OCI-LY1 (cell line): Measurements from ENCODE around the gene NDUFV1.

Source experiments
- H2AFZ ChIP-seq: fragments of 200-600 bp; sonication (generic), shearing (Covaris generic); 2 replicates; pipeline ENCODE4 v1.6.0; 2014; ENCODE audit warnings: antibody characterized with exemption, mild to moderate bottlenecking, low read length
- H3F3A ChIP-seq: fragments of 200-600 bp; sonication (generic), shearing (Covaris generic); 2 replicates; pipeline ENCODE4 v1.6.0; 2014; ENCODE audit warnings: mild to moderate bottlenecking, antibody characterized with exemption, low read length, moderate library complexity; ENCODE audit not compliant: insufficient read depth
- H3K27ac ChIP-seq: fragments of 200-600 bp; sonication (generic); 2 replicates; pipeline ENCODE4 v1.5.1; 2014; ENCODE audit warnings: low read length, mixed run types, mild to moderate bottlenecking, low read depth; ENCODE audit not compliant: poor library complexity, severe bottlenecking
- H3K27me3 ChIP-seq: fragments of 200-600 bp; sonication (generic); 2 replicates; pipeline ENCODE4 v1.6.0; 2014; ENCODE audit warnings: antibody characterized with exemption, mild to moderate bottlenecking, low read length, moderate library complexity; ENCODE audit not compliant: insufficient read depth
- H3K36me3 ChIP-seq: fragments of 200-600 bp; sonication (generic); 2 replicates; pipeline ENCODE4 v1.6.1; 2014; ENCODE audit warnings: mild to moderate bottlenecking, antibody characterized with exemption, low read length, moderate library complexity, mixed read lengths; ENCODE audit not compliant: insufficient read depth
- H3K4me1 ChIP-seq: fragments of 200-600 bp; sonication (generic); 2 replicates; pipeline ENCODE4 v1.5.1; 2014; ENCODE audit warnings: mild to moderate bottlenecking, low read length, moderate library complexity; ENCODE audit not compliant: insufficient read depth, severe bottlenecking
- H3K4me2 ChIP-seq: fragments of 200-600 bp; sonication (generic), shearing (Covaris generic); 2 replicates; pipeline ENCODE4 v1.6.1; 2014; ENCODE audit warnings: low read length
- H3K4me3 ChIP-seq: fragments of 200-600 bp; sonication (generic); 2 replicates; pipeline ENCODE4 v1.5.1; 2014; ENCODE audit warnings: low read length, low read depth, mild to moderate bottlenecking, mixed read lengths; ENCODE audit not compliant: poor library complexity, severe bottlenecking
- H3K79me2 ChIP-seq: fragments of 200-600 bp; shearing (Covaris generic); 2 replicates; pipeline ENCODE4 v1.6.1; 2016; ENCODE audit warnings: mixed run types, low read length, mixed read lengths; ENCODE audit not compliant: insufficient read depth
- H3K9ac ChIP-seq: fragments of 200-600 bp; sonication (generic), shearing (Covaris generic); 2 replicates; pipeline ENCODE4 v1.6.1; 2014; ENCODE audit warnings: mild to moderate bottlenecking, low read length, mixed read lengths
- H3K9me2 ChIP-seq: fragments of 200-600 bp; sonication (generic), shearing (Covaris generic); 2 replicates; pipeline ENCODE4 v1.6.1; 2014; ENCODE audit warnings: low read depth, mild to moderate bottlenecking, low read length, mixed read lengths
- H3K9me3 ChIP-seq: fragments of 200-600 bp; shearing (Covaris generic); 2 replicates; pipeline ENCODE4 v1.6.1; 2014; ENCODE audit warnings: low read length, mixed read lengths
- H4K20me1 ChIP-seq: fragments of 200-600 bp; sonication (generic), shearing (Covaris generic); 2 replicates; pipeline ENCODE4 v1.6.0; 2016; ENCODE audit warnings: mild to moderate bottlenecking, low read length; ENCODE audit not compliant: insufficient read depth
- EZH2 ChIP-seq: fragments of 200-600 bp; sonication (generic), shearing (Covaris generic); IDR thresholded peaks from 2 replicates; pipeline ENCODE4 v1.8.0; 2017; ENCODE audit warnings: borderline replicate concordance, mixed run types, mild to moderate bottlenecking, antibody characterized with exemption, low read length, moderate library complexity, mixed read lengths
- TF ChIP-seq, protein P1 (sequence below): fragments of 200-600 bp; sonication (generic), shearing (Covaris generic); IDR thresholded peaks from 2 replicates; pipeline ENCODE4 v1.5.1; 2017; ENCODE audit warnings: mild to moderate bottlenecking, antibody characterized with exemption, low read length, moderate library complexity, mixed read lengths

NDUFV1 gene

DNA sequence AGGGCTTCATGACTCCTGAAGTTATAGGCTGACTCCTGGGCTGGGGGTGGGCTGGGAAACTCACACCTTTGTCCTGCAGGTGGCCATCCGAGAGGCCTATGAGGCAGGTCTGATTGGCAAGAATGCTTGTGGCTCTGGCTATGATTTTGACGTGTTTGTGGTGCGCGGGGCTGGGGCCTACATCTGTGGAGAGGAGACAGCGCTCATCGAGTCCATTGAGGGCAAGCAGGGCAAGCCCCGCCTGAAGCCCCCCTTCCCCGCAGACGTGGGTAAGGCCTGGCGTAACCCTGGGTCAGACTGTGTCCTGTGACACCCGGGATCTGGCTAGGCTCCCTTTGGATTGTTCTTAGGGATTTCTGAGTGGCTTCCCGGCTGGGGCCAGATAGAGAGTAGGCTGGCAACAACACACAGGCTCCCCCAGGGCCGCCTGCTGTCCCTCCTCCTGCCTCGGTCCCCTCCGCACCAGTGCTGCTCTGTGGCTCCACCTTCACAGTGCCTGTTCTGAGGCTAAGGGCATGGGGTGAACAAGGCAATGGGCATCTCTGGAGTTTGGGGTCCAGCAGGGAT is 3.6 kb downstream of the NDUFV1 start:
- no peaks in the 10 kb centered on the region for H3K27me3 ChIP-seq
- no peak overlapping the region for H3K27ac ChIP-seq
- H3K79me2 ChIP-seq: peaks cover 9% of the 10 kb centered on the region; the same call in 1 of the 2 replicates
- H3K4me3 ChIP-seq: no peak overlapping the region
- H3K4me2 ChIP-seq: no peak overlapping the region
- H3F3A ChIP-seq: no peaks in the 10 kb centered on the region
- peaks cover 46% of the 10 kb centered on the region for H3K4me1 ChIP-seq
- H3K9me3 ChIP-seq: no peaks in the 10 kb centered on the region
- no peaks in the 10 kb centered on the region for H4K20me1 ChIP-seq
- H3K9me2 ChIP-seq: no peaks in the 10 kb centered on the region
- no peak overlapping the region for H3K9ac ChIP-seq
- TF ChIP-seq EZH2: no peak
- TF ChIP-seq, protein P1, sequence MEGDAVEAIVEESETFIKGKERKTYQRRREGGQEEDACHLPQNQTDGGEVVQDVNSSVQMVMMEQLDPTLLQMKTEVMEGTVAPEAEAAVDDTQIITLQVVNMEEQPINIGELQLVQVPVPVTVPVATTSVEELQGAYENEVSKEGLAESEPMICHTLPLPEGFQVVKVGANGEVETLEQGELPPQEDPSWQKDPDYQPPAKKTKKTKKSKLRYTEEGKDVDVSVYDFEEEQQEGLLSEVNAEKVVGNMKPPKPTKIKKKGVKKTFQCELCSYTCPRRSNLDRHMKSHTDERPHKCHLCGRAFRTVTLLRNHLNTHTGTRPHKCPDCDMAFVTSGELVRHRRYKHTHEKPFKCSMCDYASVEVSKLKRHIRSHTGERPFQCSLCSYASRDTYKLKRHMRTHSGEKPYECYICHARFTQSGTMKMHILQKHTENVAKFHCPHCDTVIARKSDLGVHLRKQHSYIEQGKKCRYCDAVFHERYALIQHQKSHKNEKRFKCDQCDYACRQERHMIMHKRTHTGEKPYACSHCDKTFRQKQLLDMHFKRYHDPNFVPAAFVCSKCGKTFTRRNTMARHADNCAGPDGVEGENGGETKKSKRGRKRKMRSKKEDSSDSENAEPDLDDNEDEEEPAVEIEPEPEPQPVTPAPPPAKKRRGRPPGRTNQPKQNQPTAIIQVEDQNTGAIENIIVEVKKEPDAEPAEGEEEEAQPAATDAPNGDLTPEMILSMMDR: no peak
- no peak overlapping the region for H2AFZ ChIP-seq
- peaks cover 52% of the 10 kb centered on the region; the same call in 1 of the 2 replicates for H3K36me3 ChIP-seq

GRCh38 chr11:67611165-67611564 is 4.4 kb downstream of the NDUFV1 start:
- peaks cover 47% of the 10 kb centered on the region for H3K4me1 ChIP-seq
- no peak overlapping the region for H3K9ac ChIP-seq
- no peak overlapping the region for H2AFZ ChIP-seq

GRCh38 chr11:67611704-67612587 is 5.2 kb downstream of the NDUFV1 start:
- H3K27me3 ChIP-seq: no peaks in the 10 kb centered on the region
- peaks cover 9% of the 10 kb centered on the region; the same call in 1 of the 2 replicates for H3K79me2 ChIP-seq
- no peaks in the 10 kb centered on the region for H4K20me1 ChIP-seq
- H2AFZ ChIP-seq: no peak overlapping the region
- H3K9me3 ChIP-seq: no peaks in the 10 kb centered on the region
- H3K4me1 ChIP-seq: peaks cover 43% of the 10 kb centered on the region
- H3K36me3 ChIP-seq: peaks cover 52% of the 10 kb centered on the region; the same call in 1 of the 2 replicates
- no peak overlapping the region for H3K4me3 ChIP-seq
- TF ChIP-seq EZH2: no peak
- TF ChIP-seq, protein P1: no peak
- no peaks in the 10 kb centered on the region for H3F3A ChIP-seq
- no peak overlapping the region for H3K9ac ChIP-seq
- no peaks in the 10 kb centered on the region for H3K9me2 ChIP-seq
- H3K4me2 ChIP-seq: no peak overlapping the region
- no peak overlapping the region for H3K27ac ChIP-seq

More at GRCh38 chr11:67611165-67611564, 4.4 kb downstream of the NDUFV1 start:
- Histone ChIP-seq H3F3A (no peaks in the 10 kb centered on the region), H3K4me3 (no peak overlapping the region), H3K9me2 (no peaks in the 10 kb centered on the region), H3K27ac (no peak overlapping the region), H3K27me3 (no peaks in the 10 kb centered on the region), H3K4me2 (no peak overlapping the region), H3K36me3 (peaks cover 52% of the 10 kb centered on the region; the same call in 1 of the 2 replicates), H4K20me1 (no peaks in the 10 kb centered on the region), H3K9me3 (no peaks in the 10 kb centered on the region), H3K79me2 (peaks cover 9% of the 10 kb centered on the region; the same call in 1 of the 2 replicates)
- TF ChIP-seq EZH2: no peak
- TF ChIP-seq, protein P1: no peak
